Measurements from ENCODE around the gene MED29.

The MED29 gene

DNA sequence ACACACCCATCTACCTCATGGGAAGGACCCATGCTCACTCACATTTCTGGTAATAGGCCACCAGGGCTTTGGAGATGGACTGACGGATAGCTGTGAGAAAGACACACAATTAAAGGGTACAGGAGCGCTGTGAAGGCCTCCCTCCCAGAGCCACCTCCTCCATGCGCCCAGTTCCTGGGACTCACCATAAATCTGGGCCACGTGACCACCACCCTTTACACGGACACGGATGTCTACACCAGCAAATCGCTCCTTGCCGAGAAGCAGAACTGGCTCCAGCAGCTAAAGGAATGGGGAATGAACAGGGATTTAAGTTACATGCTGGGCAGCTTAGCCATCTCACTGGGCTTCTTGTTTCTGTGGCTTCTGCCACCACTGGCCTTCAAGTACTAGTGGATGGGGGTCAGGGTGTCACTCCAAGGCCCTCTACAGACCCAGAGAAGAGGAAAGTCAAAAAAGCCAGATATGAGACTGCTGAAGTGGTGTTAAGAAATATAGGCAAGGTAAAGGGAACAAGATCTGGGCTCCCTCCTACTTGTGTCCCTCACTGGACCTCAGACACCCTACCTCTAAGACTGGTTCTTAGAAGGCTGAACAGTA lies 42.4 kb downstream of the MED29 start:
- no peak for DNase-seq

- no peak for DNase-seq
These were observed 43.2 kb downstream of the MED29 start for GRCh38 chr19:39434123-39435076.

DNA sequence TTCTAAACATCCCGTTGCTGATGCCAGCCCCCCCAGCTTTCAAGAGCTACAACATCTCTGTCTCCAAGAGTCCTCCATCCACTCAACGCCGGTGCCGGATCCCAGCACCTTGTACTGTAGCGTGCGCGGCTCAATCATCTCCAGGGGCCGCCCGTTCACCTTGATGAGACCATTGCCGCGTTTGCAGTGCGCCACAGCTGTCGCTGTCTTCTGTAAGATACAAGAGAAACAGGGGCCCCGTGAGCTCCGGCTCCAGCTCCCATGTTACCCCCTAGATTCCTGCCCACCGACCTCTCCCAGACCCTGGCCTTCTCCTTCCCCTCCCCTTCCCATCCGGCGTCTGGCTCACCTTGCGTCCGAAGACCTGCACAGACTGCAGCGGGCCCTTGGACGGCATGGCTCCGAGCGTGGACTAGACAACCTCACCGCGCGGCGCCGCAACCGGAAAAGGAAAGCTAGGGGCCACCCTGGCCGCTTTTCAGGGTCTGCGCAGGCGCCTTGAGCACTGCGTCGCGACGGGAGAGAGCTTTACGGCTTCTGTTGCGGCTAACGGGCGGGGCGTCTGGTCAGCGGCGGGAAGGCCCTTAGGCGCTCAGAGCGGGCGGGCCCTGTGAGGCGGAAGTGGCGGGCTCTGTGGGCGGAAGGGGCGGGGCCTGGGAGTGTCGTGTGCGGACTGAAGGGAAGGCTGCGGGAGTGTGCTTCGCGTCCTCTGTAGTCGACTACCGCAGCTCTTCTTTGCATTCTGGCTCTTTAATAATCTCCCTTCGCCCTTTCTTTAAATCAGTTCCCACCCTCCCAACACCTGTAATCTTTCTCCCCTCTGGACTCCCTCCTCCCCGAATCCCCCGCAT lies 44.5 kb downstream of the MED29 start, which contains the start of gene RPS16:
Gene RPS16, minus strand, starts transcription at position 451 of the 851 bp plus-strand sequence. Its CDS starts 54 bp downstream, at position 397.
- DNase-seq = peak; percentile 94

GRCh38 chr19:39436350-39436716 lies 45.2 kb downstream of the MED29 start:
- no peak for DNase-seq

DNA sequence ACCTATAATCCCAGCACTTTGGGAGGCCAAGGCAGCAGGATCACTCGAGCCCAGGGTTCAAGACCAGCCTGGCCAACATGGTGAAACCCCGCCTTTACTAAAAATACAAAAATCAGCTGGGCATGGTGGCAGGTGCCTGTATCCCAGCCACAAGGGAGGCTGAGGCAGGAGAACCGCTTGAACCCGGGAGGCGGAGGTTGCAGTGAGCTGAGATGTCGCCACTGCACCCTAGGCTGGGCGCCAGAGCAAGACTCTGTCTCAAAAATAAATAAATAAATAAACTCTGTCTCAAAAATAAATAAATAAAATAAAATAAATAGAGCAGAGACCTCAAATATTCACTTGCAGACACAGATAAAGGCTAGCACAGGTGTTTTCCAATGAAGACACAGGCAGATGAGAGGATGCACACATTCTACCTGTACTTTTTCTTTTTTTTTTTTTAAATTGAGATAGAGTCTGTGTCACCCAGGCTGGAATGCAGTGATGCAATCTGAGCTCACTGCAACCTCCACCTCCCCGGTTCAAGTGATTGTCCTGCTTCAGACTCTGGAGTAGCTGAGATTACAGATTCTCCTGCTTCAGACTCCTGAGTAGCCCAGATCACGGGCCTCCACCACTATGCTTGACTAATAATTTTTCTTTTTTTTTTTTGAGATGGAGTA lies 47.2 kb downstream of the MED29 start:
- DNase-seq = peak; percentile 68

DNA sequence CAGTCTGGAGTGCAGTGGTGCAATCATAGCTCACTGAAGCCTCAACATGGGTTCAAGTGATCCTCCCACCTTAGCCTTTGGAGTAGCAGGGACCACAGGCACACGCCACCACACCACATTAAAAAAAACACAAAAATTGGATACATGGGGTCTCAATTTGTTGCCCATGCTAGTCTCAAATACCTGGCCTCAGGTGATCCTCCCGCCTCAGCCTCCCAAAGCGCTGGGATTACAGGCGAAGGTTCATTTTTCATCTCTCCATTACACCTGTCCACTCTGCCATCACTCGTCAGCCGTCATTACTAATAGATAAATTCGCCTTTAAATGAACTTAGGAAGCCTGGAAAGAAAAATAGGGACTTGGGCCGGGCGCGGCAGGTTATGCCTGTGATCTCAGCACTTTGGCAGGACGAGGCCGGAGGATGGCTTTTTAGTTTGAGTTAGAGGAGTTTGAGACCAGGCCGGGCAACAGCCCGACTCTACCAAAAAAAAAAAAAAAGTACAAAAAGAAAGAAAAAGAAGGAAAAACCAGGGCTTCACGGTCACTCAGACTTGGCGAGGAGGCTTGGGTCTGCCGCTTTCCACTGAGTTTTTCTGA lies 53.5 kb downstream of the MED29 start:
- no peak for DNase-seq

DNA sequence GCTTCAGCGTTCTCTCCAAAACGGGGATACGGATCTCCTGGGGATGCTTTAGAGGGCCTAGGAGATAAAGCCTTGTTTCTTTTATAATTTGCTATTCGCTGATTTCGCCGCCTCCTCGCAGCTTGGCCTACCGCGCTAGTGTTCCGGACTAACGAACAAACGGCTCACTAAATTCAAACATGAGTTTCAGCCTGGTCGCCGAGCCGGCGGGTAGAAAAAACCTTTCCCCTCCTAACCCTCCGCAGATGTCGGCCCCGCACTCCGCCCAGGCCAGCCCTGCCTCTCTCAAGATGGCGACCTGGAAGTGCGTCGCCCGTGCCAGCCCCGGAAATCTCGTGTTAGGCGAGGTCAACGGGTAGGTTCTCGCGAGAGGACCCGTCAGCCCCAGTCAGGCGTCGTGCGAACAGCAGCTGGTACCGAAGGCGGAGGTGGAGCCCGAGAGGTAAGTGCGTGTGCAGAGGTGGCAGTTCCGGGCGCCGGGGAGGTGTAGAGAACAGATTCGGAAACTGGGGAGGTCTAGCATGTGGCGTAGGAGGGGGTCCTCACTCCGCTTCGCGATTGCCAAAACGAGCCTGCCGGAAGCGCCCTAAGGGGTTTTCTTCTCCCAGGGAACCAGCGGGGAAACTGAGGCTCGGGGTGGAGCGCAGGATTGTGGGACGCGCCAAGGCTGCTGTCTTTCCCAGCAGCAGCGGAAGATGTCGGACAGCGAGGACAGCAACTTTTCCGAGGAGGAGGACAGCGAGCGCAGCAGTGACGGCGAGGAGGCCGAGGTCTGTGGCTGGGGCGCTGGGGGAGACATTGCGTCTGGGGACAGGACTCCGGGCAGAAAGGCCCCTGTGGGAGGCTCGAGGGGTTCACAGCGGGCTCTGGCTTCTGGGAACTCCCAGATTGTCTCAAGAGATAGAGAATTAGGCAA lies 54.3 kb downstream of the MED29 start, which contains the start of gene SUPT5H:
Gene SUPT5H, plus strand, starts transcription at position 387 of the 916 bp plus-strand sequence. Its CDS starts 309 bp downstream, at position 696.
- peak; percentile 98 for DNase-seq

GRCh38 chr19:39446365-39447084 lies 55.3 kb downstream of the MED29 start:
- DNase-seq = no peak

- DNase-seq = no peak
These were observed 57.1 kb downstream of the MED29 start for GRCh38 chr19:39448271-39448670.

- no peak for DNase-seq
These were observed 58.1 kb downstream of the MED29 start for GRCh38 chr19:39449116-39449797.
